IPS-11a (cell line): ENCODE measurements around the gene HSPA12A.
A peak's percentile ranks its signal among the peaks of the same experiment; 100 is the strongest.

Experiments
- H3K4me3 ChIP-seq: one replicate; pipeline ENCODE4 v1.5.1; 2013; ENCODE audit warnings: low read depth, low read length, control low read depth

HSPA12A gene

DNA sequence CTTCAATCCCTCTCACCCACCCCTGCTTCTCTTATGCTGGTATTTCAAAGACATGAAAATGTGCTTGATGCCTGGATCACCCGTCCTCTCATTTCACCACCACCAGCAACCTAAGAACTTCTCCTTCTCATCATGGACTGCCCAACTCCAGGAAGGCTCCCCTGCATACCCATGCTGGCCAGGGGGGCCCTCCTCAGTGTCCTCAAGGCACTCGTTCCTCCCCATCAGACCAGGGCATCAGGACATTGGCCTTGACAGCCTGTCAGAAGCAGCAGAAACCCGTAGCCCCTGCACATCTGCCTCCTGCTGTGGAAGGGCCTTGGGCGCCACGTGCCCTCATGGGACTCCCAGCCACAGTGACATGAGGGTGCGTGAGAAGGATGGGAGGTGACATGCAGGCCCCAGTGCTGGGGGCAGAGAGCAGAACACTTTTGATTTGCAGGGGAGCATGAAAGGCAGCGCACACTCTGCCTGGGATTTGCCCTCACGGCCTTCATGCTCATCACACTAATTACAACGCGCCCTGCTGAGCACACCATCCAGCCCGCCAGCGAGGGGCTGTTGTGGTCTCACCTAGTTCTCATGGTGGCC is 1.9 kb upstream of the HSPA12A start:
- H3K4me3 ChIP-seq, result no peak overlapping the region

- peak overlapping the region; percentile 37 for H3K4me3 ChIP-seq
Observed at GRCh38 chr10:116743266-116744064, 1.1 kb upstream of the HSPA12A start.

- peak overlapping the region; percentile 56 for H3K4me3 ChIP-seq
Observed at GRCh38 chr10:116741391-116742351, 695 bp downstream of the HSPA12A start.

GRCh38 chr10:116740971-116741370 is 1.4 kb downstream of the HSPA12A start:
- no peak overlapping the region for H3K4me3 ChIP-seq

DNA sequence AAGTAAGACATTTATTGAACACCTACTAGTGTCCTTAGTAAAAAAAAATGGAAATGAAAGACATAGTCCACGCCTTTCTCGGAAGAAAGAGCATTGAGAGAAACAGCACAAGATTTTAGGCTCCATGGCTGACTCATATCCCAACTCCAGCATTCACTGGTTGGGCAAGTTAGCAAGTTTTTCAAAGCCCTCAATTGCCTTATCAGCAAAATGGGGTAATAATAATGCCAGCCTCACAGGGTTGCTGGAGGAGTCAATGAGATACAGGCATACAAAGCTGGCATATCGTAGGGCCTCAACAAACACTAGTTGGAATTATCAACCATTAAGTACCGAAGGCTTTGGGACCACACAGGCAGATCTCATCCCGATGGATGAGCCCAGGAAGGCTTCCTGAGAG is 4.0 kb downstream of the HSPA12A start:
- no peak overlapping the region for H3K4me3 ChIP-seq

DNA sequence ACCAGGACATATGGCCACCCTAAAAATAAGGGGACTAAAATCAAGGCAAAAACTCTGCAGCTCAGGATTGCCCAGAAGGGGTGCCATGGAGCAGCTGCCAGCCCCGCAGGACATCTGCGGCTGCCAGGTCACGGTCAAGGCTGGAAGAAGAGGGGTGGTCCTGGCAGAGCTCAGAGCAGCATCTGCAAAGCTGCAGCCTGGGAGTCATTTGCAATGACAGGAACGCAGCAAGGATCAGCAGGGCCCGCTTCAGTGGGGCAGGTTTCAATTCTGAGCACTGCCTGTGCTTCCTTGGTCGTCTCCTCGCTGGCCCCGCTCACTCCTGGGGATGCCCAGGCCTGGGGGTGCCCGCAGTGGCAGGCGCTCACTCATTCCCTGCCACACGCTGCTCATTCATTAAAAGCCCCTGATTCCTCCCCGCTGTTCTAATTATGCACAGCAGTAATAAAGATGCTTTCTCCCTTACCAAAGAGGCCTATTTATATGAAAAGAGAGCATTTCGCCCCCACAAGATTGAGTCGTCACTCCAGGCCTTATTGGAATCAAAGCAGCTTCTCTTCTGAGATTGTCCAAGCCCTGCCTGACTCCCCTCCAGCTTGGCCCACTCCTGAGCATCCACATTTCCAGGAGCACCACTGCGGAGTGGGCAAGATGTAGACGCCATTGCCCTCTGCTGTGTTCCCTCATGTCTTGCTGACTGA is 4.6 kb downstream of the HSPA12A start:
- H3K4me3 ChIP-seq, result no peak overlapping the region

- no peak overlapping the region for H3K4me3 ChIP-seq
Observed at GRCh38 chr10:116733566-116733965, 8.8 kb downstream of the HSPA12A start.

GRCh38 chr10:116732573-116732972 is 9.8 kb downstream of the HSPA12A start:
- H3K4me3 ChIP-seq, result no peak overlapping the region

DNA sequence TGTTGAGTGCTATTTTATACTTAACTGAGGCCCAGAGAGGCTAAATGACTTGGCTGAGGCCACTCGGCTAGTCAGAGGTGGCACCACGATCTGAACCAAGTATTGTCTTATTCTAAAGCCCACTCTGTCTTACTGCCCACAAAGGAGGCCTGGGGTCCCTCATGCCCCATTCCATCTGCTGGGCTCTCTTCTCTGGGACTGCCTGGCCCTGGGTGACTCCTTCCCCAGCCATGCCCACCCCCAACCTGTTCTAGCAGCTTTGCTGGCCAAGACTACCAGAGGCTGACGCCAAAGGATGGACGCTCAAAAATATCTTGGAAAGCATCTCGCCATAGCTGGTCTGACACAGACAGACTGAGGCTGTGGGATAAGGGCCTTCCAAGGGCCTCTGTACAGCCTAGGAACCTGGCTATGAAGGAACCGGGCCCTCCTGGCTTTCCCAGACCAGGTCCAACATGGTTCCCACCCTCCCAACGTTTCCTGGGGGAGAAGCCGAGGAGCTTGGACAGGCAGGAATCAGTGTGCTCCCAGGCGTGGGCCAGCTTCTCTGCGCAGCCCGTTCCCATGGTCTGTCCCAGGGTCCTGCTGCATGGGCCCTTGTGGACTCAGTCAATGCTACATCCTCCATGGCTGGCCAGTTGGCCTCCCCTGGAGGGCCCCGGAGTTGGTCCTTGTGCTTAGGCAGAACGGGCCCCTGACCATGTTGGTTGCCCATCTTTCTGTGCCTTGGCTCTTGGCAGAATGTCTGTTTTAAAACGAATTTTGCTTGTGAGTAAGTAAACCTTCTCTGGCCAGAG is 11.7 kb downstream of the HSPA12A start:
- no peak overlapping the region for H3K4me3 ChIP-seq

DNA sequence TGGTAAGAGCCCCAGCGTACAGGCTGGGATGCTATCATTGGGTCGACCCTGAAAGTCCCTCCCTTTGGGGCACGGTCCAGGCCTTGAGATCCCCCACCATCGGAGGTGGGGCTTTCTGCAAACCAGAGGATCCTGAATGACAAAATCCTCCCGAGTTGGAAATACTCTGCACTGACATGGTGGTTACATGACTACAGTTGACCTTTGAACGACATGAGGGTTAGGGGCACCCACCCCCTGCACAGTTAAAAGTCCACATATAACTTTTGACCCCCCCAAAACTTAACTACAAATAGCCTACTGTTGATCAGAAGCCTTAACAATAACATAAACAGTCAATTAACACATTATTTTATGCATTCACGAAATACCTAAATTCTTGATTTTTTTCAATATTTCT is 13.1 kb downstream of the HSPA12A start:
- H3K4me3 ChIP-seq, result no peak overlapping the region

DNA sequence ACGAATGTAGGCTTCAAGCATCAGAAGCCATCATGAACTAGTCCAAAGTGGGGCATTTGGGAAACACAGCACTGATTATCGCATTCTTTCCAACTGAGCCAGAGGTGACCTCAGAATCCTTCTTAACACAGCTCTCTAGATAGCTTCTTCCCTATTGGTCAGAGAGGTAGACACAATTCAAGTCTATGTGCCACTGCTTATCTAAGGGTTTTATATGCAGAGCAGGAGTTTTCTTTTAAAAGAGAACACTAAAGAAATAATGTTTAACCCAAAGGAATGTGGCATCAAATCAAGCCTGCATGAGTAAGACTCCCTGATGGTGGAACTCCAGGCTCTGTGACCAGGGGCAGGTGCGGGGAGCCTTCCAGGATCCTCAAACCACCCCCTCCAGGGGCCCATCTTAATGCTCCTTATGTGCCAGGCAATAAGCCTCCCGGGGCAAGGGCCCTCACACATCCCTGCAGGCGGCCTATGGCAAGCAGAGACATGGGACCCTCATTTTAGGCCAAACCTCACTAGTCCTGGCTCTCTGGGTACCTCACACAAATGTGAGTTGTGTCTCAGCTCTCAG is 13.8 kb downstream of the HSPA12A start:
- H3K4me3 ChIP-seq, result no peak overlapping the region

GRCh38 chr10:116723428-116724281 is 18.7 kb downstream of the HSPA12A start:
- H3K4me3 ChIP-seq, result no peak overlapping the region

GRCh38 chr10:116722736-116723427 is 19.5 kb downstream of the HSPA12A start:
- H3K4me3 ChIP-seq, result no peak overlapping the region

GRCh38 chr10:116721547-116722392 is 20.6 kb downstream of the HSPA12A start:
- H3K4me3 ChIP-seq, result no peak overlapping the region

- no peak overlapping the region for H3K4me3 ChIP-seq
Observed at GRCh38 chr10:116720668-116721546, 21.5 kb downstream of the HSPA12A start.

- no peak overlapping the region for H3K4me3 ChIP-seq
Observed at GRCh38 chr10:116720241-116720643, 22.1 kb downstream of the HSPA12A start.
